Liver (tissue), 2 donors: ENCODE measurements around the gene MBD3L2.
"Not testable (repeated sequence)": the region's sequence is repeated elsewhere in the genome, so short reads cannot be mapped to it uniquely, and the experiment has no call there.

ENCODE experiments used
- GABPA ChIP-seq, 2 donors: IDR thresholded peaks in 1 of 2; conservative IDR thresholded peaks in 1 of 2; 2 replicates each; pipeline ENCODE4 v1.6.1; 2016; ENCODE audit warnings: antibody characterized with exemption in 2 of 2, mild to moderate bottlenecking in 1 of 2, moderate library complexity in 1 of 2
- HNF4G ChIP-seq: IDR thresholded peaks from 2 replicates; pipeline ENCODE4 v1.6.1; 2016; ENCODE audit warnings: antibody characterized with exemption
- SP1 ChIP-seq: IDR thresholded peaks from 2 replicates; pipeline ENCODE4 v1.6.1; 2018; ENCODE audit warnings: antibody characterized with exemption, mild to moderate bottlenecking
- donor health status: healthy.

DNA sequence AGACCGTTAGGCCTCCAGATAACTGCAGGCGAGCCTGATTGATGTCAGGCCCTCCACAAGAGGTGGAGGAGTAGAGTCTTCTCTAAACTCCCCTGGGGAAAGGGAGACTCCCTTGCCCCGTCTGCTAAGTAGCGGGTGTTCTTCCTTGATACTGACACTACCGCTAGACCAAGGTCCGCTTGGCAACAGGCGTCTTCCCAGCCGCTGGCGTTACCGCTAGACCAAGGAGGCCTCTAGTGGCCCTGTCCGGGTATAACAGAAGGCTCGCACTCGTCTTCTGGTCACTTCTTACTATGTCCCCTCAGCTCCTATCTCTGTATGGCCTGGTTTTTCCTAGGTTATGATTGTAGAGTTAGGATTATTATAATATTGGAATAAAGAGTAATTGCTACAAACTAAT lies 18.0 kb downstream of the MBD3L2 start:
- not testable (repeated sequence) for TF ChIP-seq HNF4G; GABPA (IDR thresholded peaks at IDR 0.05 in 1 of 2, conservative IDR thresholded peaks at IDR 0.05 in 1 of 2); SP1
